Skeletal muscle tissue (tissue), 4 donors: ENCODE results near the gene ASB18. TPM values are rescaled to one million over a fixed set of nuclear protein-coding genes. Genes with fewer than 3 reads are reported as not detected.

Experiments used
- H3K27ac ChIP-seq: one replicate; pipeline ENCODE4 v1.7.0; 2013; ENCODE audit warnings: mild to moderate bottlenecking, low read depth, low read length, inconsistent platforms
- H3K27me3 ChIP-seq, 3 donors: one replicate each; pipeline ENCODE4 v1.7.0; 2013; ENCODE audit warnings: low read length in 3 of 3; ENCODE audit not compliant: control insufficient read depth in 3 of 3, insufficient read depth in 3 of 3
- H3K36me3 ChIP-seq, 3 donors: one replicate each; pipeline ENCODE4 v1.7.0; 2013; ENCODE audit warnings: low read length in 3 of 3; ENCODE audit not compliant: control insufficient read depth in 3 of 3, insufficient read depth in 3 of 3
- H3K4me1 ChIP-seq, 3 donors: one replicate each; pipeline ENCODE4 v1.7.0; 2013; ENCODE audit warnings: low read length in 3 of 3, mild to moderate bottlenecking in 3 of 3; ENCODE audit not compliant: control insufficient read depth in 3 of 3, insufficient read depth in 3 of 3
- H3K4me3 ChIP-seq, 3 donors: one replicate each; pipeline ENCODE4 v1.7.0; 2013; ENCODE audit warnings: low read length in 3 of 3
- H3K9ac ChIP-seq, 3 donors: one replicate each; pipeline ENCODE4 v1.7.0; 2013; ENCODE audit warnings: low read length in 3 of 3, mild to moderate bottlenecking in 3 of 3, moderate library complexity in 2 of 3, low read depth in 1 of 3
- H3K9me3 ChIP-seq, 3 donors: one replicate each; pipeline ENCODE4 v1.7.0; 2013; ENCODE audit warnings: low read length in 3 of 3; ENCODE audit not compliant: control insufficient read depth in 3 of 3
- total RNA-seq: library from RNA; depleted of rRNA; stranded (reverse); fragments of >200 nt; gene quantifications from one replicate; pipeline ENCODE4 v1.2.3, GENCODE V29; 2014
- donor health status: Osteomylitis.

ASB18 gene
- 3.1 TPM for total RNA-seq

- peaks cover 0 to 3% (median 0%) of the 10 kb centered on the region in 3 donors for H3K27me3 ChIP-seq
- peaks cover 0 to 5% (median 0%) of the 10 kb centered on the region in 3 donors for H3K36me3 ChIP-seq
- H3K27ac ChIP-seq, result peak within 1 kb of the TSS; percentile 89
- peaks cover 13 to 47% (median 25%) of the 10 kb centered on the region in 3 donors for H3K4me1 ChIP-seq
- H3K9me3 ChIP-seq, result peaks cover 0 to under 1% (median 0%) of the 10 kb centered on the region in 3 donors
- H3K4me3 ChIP-seq, result peak within 1 kb of the TSS; percentile 76 to 80 (median 77)
- H3K9ac ChIP-seq, result peak within 1 kb of the TSS; percentile 77 to 87 (median 79)
Observed at GRCh38 chr2:236264256-236264655, at the start of gene ASB18. ASB18 (minus strand) TSS chr2:236264406; CDS start chr2:236264345, 61 bp downstream.

- H3K9me3 ChIP-seq, result peaks cover 0 to 4% (median 0%) of the 10 kb centered on the region in 3 donors
- H3K27me3 ChIP-seq, result no peaks in the 10 kb centered on the region
- no peaks in the 10 kb centered on the region for H3K4me1 ChIP-seq
- H3K36me3 ChIP-seq, result no peaks in the 10 kb centered on the region
- no peak overlapping the region for H3K9ac ChIP-seq
- no peak overlapping the region for H3K4me3 ChIP-seq
- no peak overlapping the region for H3K27ac ChIP-seq
Observed at GRCh38 chr2:236311286-236311685, 47.1 kb upstream of the ASB18 start.

GRCh38 chr2:236309669-236310029 lies 45.4 kb upstream of the ASB18 start:
- no peak overlapping the region for H3K4me3 ChIP-seq
- no peak overlapping the region for H3K27ac ChIP-seq
- H3K36me3 ChIP-seq, result no peaks in the 10 kb centered on the region
- H3K9ac ChIP-seq, result no peak overlapping the region
- no peaks in the 10 kb centered on the region for H3K27me3 ChIP-seq
- H3K9me3 ChIP-seq, result peaks cover 0 to 4% (median 0%) of the 10 kb centered on the region in 3 donors
- no peaks in the 10 kb centered on the region for H3K4me1 ChIP-seq

GRCh38 chr2:236308855-236309668 lies 44.9 kb upstream of the ASB18 start:
- Histone ChIP-seq H3K4me3 (no peak overlapping the region), H3K36me3 (no peaks in the 10 kb centered on the region), H3K9ac (no peak overlapping the region), H3K27ac (no peak overlapping the region), H3K4me1 (no peaks in the 10 kb centered on the region), H3K9me3 (peaks cover 0 to 4% (median 0%) of the 10 kb centered on the region in 3 donors), H3K27me3 (no peaks in the 10 kb centered on the region)

- Histone ChIP-seq H3K9me3 (no peaks in the 10 kb centered on the region), H3K27me3 (no peaks in the 10 kb centered on the region), H3K4me1 (peaks cover 0 to 6% (median 6%) of the 10 kb centered on the region in 3 donors), H3K4me3 (no peak overlapping the region), H3K9ac (no peak overlapping the region), H3K27ac (no peak overlapping the region), H3K36me3 (no peaks in the 10 kb centered on the region)
Observed at GRCh38 chr2:236307641-236308040, 43.4 kb upstream of the ASB18 start.

- no peaks in the 10 kb centered on the region for H3K36me3 ChIP-seq
- peaks cover 2 to 11% (median 8%) of the 10 kb centered on the region in 3 donors for H3K4me1 ChIP-seq
- no peaks in the 10 kb centered on the region for H3K9me3 ChIP-seq
- no peak overlapping the region for H3K9ac ChIP-seq
- no peak overlapping the region for H3K27ac ChIP-seq
- no peaks in the 10 kb centered on the region for H3K27me3 ChIP-seq
- H3K4me3 ChIP-seq, result no peak overlapping the region
Observed at GRCh38 chr2:236306825-236307540, 42.8 kb upstream of the ASB18 start.

GRCh38 chr2:236305964-236306605 lies 41.9 kb upstream of the ASB18 start:
- no peak overlapping the region for H3K9ac ChIP-seq

GRCh38 chr2:236305531-236305930 lies 41.3 kb upstream of the ASB18 start:
- Histone ChIP-seq H3K27me3 (no peaks in the 10 kb centered on the region), H3K9ac (no peak overlapping the region), H3K4me1 (peaks cover 5 to 14% (median 14%) of the 10 kb centered on the region in 3 donors), H3K9me3 (no peaks in the 10 kb centered on the region), H3K4me3 (no peak overlapping the region), H3K36me3 (no peaks in the 10 kb centered on the region), H3K27ac (no peak overlapping the region)

More at GRCh38 chr2:236305964-236306605, 41.9 kb upstream of the ASB18 start:
- Histone ChIP-seq H3K27me3 (no peaks in the 10 kb centered on the region), H3K9me3 (no peaks in the 10 kb centered on the region), H3K4me3 (no peak overlapping the region), H3K4me1 (peaks cover 5 to 14% (median 14%) of the 10 kb centered on the region in 3 donors), H3K27ac (no peak overlapping the region), H3K36me3 (no peaks in the 10 kb centered on the region)

GRCh38 chr2:236303935-236304334 lies 39.7 kb upstream of the ASB18 start:
- no peak overlapping the region for H3K9ac ChIP-seq
- no peaks in the 10 kb centered on the region for H3K9me3 ChIP-seq
- no peaks in the 10 kb centered on the region for H3K36me3 ChIP-seq
- H3K4me1 ChIP-seq, result peaks cover 5 to 14% (median 14%) of the 10 kb centered on the region in 3 donors
- H3K27ac ChIP-seq, result no peak overlapping the region
- no peak overlapping the region for H3K4me3 ChIP-seq
- H3K27me3 ChIP-seq, result no peaks in the 10 kb centered on the region
